Aorta (tissue), 5 donors: Measurements from ENCODE around the gene GRM4. TPM values are rescaled to one million over a fixed set of nuclear protein-coding genes. Genes with fewer than 3 reads are reported as not detected.

Experiments used
- ATAC-seq: fragments of 200-7000 bp; cut with Tn5 transposase; one replicate; pipeline ENCODE4 v1.9.1; 2022; ENCODE audit warnings: moderate library complexity; ENCODE audit not compliant: low FRiP score
- DNase-seq, 2 donors: peaks; one replicate each; pipeline ENCODE4 v3.0.0-alpha.2; 2020
- H3K27ac ChIP-seq, 2 donors: one replicate each; pipeline ENCODE4 v1.5.1; 2013; ENCODE audit warnings: low read length in 2 of 2, mild to moderate bottlenecking in 2 of 2, moderate library complexity in 2 of 2, control low read depth in 1 of 2, inconsistent platforms in 1 of 2, low read depth in 1 of 2
- H3K27me3 ChIP-seq, 2 donors: one replicate each; pipeline ENCODE4 v1.6.1; 2013; ENCODE audit warnings: control low read depth in 1 of 2, low read length in 1 of 2, mild to moderate bottlenecking in 1 of 2, moderate library complexity in 1 of 2; ENCODE audit not compliant: insufficient read depth in 2 of 2, control insufficient read depth in 1 of 2
- H3K36me3 ChIP-seq, 2 donors: one replicate each; pipeline ENCODE4 v1.6.1; 2013; ENCODE audit warnings: control low read depth in 1 of 2, low read length in 1 of 2, mild to moderate bottlenecking in 1 of 2; ENCODE audit not compliant: insufficient read depth in 2 of 2, control insufficient read depth in 1 of 2
- H3K4me1 ChIP-seq, 2 donors: one replicate each; pipeline ENCODE4 v1.6.1; 2013; ENCODE audit warnings: low read length in 2 of 2, control low read depth in 1 of 2, mild to moderate bottlenecking in 1 of 2, moderate library complexity in 1 of 2; ENCODE audit not compliant: insufficient read depth in 2 of 2, control insufficient read depth in 1 of 2
- H3K4me3 ChIP-seq, 2 donors: one replicate each; pipeline ENCODE4 v1.5.1; 2013; ENCODE audit warnings: low read length in 2 of 2, control low read depth in 1 of 2, mild to moderate bottlenecking in 1 of 2
- H3K9me3 ChIP-seq: one replicate; pipeline ENCODE4 v1.6.1; 2013; ENCODE audit warnings: mild to moderate bottlenecking, low read length; ENCODE audit not compliant: control insufficient read depth
- WGBS, 2 donors: extraction: QIAGEN DNeasy Blood & Tissue Kit; methylation state at CpG; one replicate each; pipeline ENCODE4 v1.1.7; 2013; 5-methylcytosine and 5-hydroxymethylcytosine counted together
- intact Hi-C, 2 donors: fragments of 100-400 bp; cut with DNase I; formaldehyde crosslinking; loops; one replicate each; pipeline versions ENCODE4 v1.14.2 to v1.15.0; 2022
- polyA plus RNA-seq, 2 donors: library from polyadenylated mRNA; stranded (reverse); fragments of 200-250 nt; gene quantifications; one replicate each; pipeline ENCODE4 v1.2.3, GENCODE V29; 2013
- total RNA-seq, 2 donors: library from RNA; stranded (reverse); fragmentation: NEBNext Ultra II Directional; extraction: Animal tissue kit (Norgen Biotek cat#: 25700); gene quantifications; one replicate each; pipeline ENCODE4 v1.2.1, GENCODE V29; 2021
- donor health status: healthy with polysubstance abuse.
- donor health status: Bipolar disorder and iron deficiency.
- donor health status: DM: no; HTN: no; CAD: no.
- donor health status: DM: no; HTN: no; CAD: no.
- donor health status: DM: yes; HTN: yes; CAD: no.

The GRM4 gene
- total and polyA plus RNA-seq, 4 donors = not detected

DNA sequence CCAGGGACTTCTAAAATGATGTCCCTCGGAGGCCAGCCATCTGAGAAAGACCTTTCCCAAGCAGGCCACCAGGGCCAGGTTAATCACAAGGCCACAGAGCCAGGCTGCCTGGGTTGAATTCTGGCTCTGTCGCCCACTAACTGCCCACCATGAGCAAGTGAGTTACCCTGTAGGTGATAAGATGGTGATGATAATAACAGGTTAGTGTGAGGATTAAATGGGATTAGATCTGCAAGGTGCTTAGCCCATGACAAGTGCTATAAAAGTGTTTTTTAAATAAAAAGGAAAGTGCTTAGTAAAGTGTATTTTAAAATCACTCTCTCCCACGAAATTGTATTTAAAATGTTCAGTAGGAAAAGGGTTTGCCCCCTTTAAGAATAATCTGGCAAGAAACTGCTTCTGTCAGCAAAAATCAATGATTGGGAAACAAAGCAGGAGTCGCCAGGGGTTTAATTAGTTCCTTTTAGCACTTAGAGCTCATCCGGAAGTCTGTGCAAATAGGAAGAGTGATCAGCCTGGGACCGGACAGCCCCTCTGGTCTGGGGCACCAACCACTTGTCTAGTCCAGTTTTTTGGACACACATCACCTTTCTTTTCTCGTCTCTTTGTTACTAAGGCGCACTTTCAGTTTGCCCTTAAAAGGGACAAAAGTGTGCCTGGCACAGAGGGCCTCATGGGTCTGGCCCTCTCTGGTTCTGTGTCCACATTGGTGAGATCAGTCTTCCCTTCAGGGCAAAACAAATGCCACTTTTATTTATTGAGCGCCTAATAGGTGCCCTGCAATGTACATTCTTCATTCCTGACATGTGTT lies 150.4 kb downstream of the GRM4 start:
- 49 to 59% methylated on average over 9 of the region's 9 CpGs for WGBS, 2 donors
- Histone ChIP-seq H3K4me3 (no peak overlapping the region), H3K27ac (no peak overlapping the region), H3K9me3 (peaks cover 2% of the 10 kb centered on the region), H3K4me1 (no peaks in the 10 kb centered on the region), H3K27me3 (peaks cover 0 to 3% of the 10 kb centered on the region in 2 donors), H3K36me3 (no peaks in the 10 kb centered on the region)
- no peak for DNase-seq
- ATAC-seq = no peak
- intact Hi-C loops = no loop called here

DNA sequence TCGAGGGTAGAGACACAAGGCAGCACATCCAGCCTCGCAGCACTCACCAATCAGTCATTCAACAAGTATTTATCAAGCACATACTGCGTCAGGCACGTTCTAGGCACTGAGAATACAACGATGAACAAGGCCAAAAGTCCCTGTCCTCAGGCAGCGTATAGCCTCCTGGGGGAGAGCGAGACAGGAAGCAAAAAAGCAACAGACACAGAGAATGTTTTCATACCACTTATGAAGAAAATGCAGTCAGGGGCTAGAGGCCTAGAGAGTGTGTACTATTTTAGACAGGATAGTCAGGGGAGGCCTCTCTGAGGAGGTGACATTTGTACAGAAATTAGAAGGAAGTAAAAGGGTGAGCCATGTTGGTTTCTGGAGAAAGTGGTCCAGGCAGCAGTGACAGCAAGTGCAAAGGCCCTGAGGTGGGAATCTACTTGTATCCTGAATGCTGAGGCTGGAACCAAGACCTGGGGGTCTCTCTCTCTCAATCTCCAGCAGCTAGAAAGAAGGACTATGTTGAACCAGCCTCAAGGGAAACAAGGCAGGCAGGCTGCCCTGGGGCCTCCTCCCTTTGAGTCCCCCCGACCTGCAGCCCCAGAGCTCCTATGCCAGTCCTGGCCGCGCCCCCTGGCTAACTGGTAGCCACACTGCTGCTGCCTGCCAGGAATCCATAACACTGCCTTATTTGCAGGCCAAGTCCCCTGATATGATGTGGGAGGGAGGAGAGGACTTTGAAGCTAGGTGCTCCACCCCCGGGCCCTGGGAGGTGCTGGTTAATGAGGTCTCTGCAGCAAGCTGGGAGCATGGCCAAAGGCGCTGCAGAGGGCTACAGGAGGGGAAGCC lies 151.2 kb downstream of the GRM4 start:
- Histone ChIP-seq H3K9me3 (peaks cover 2% of the 10 kb centered on the region), H3K27me3 (peaks cover 0 to 3% of the 10 kb centered on the region in 2 donors), H3K36me3 (no peaks in the 10 kb centered on the region), H3K4me1 (no peaks in the 10 kb centered on the region), H3K27ac (no peak overlapping the region), H3K4me3 (no peak overlapping the region)
- ATAC-seq = no peak
- peak in 1 of 2 donors; percentile 63 for DNase-seq
- 75 to 78% methylated on average over 12 of the region's 12 CpGs for WGBS, 2 donors
- intact Hi-C loops = no loop called here

DNA sequence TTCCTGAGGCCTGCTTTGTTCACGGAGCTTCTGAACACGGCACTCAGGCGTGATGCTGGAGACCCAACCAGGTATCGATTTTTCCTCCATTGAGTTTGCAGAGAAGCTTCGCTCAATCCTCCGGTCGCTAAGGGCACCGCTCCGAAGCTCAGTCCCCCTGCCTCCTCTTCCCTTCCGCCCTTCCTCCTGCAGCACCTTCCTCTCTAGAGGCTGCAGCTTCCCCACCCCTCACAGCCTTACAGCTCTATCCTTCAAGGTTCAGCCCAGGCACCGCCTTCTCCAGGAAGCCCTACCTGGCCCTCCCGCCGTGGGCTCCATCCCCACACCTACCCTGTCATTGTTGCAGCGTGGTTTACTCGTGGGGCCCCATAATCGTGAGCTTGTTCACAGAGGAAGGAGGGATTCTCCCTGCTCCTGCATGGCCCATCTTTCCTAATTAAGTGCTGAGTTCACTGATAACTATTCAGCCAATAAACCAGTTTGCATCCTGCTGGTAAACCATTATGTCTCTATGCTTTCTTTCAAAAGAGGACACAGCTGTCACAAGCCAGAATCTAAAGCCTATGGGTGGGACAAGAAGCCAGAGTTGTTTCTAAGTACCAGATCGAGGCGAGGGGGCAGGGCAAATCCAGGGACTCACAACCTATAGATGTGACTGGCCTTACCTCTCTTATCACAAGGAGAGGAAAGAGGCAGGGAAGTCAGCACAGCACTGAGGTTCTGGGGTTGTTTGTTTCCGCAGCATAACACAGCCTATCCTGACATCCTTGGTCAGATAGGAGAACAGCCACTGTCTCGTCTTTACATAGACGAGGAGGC lies 152.0 kb downstream of the GRM4 start:
- peaks cover 0 to 3% of the 10 kb centered on the region in 2 donors for H3K27me3 ChIP-seq
- H3K36me3 ChIP-seq = no peaks in the 10 kb centered on the region
- ATAC-seq = no peak
- no peak overlapping the region for H3K27ac ChIP-seq
- 63 to 66% methylated on average over 21 of the region's 21 CpGs for WGBS, 2 donors
- no peak overlapping the region for H3K4me3 ChIP-seq
- intact Hi-C loops = no loop called here
- H3K4me1 ChIP-seq = no peaks in the 10 kb centered on the region
- no peak for DNase-seq
- peaks cover 2% of the 10 kb centered on the region for H3K9me3 ChIP-seq

DNA sequence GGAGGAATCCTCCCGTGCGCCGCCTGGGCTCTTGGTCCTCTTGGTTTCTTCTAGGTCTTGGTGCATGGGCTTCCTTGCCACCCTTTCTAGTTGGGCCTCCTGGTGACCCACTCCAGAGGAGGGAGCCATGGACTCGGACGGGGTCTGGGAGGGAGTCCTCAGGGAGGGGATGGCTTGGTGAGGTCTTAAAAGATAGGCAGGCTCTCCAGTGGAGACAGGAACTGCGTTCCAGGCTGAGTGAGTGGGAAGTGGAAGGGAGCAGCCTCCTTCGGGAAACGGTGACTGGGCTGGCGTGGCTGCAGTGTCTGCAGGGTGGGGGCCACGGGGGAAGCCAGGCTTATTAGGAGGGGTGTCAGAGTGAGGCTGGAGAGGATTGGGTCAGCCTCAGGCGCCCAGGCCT lies 152.8 kb downstream of the GRM4 start:
- H3K9me3 ChIP-seq = peaks cover 2% of the 10 kb centered on the region
- WGBS, 2 donors = 43 to 46% methylated on average over 11 of the region's 11 CpGs
- DNase-seq (no peak), ATAC-seq (no peak)
- peaks cover 0 to 3% of the 10 kb centered on the region in 2 donors for H3K27me3 ChIP-seq
- H3K27ac ChIP-seq = no peak overlapping the region
- H3K36me3 ChIP-seq = no peaks in the 10 kb centered on the region
- H3K4me3 ChIP-seq = no peak overlapping the region
- H3K4me1 ChIP-seq = no peaks in the 10 kb centered on the region
- intact Hi-C loops = no loop called here

DNA sequence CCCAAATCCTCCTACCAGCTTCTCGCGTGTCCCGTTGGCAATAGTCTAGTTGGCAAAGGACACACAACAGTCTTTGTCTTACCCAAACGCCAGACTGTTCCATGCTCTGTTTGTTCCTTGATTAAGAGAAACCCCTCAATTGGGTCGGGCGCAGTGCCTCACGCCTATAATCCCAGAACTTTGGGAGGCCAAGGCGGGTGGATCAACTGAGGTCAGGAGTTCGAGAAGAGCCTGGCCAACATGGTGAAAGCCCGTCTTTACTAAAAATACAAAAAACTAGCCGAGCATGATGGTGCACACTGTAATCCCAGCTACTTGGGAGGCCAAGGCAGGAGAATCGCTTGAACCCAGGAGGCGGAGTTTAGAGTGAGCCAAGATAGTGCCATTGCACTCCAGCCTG lies 153.7 kb downstream of the GRM4 start:
- Histone ChIP-seq H3K9me3 (peaks cover 2% of the 10 kb centered on the region), H3K27me3 (peaks cover 0 to 3% of the 10 kb centered on the region in 2 donors), H3K4me1 (no peaks in the 10 kb centered on the region), H3K4me3 (no peak overlapping the region), H3K36me3 (no peaks in the 10 kb centered on the region), H3K27ac (no peak overlapping the region)
- 90 to 92% methylated on average over 13 of the region's 13 CpGs for WGBS, 2 donors
- intact Hi-C loops = no loop called here
- no peak for DNase-seq
- ATAC-seq = no peak

DNA sequence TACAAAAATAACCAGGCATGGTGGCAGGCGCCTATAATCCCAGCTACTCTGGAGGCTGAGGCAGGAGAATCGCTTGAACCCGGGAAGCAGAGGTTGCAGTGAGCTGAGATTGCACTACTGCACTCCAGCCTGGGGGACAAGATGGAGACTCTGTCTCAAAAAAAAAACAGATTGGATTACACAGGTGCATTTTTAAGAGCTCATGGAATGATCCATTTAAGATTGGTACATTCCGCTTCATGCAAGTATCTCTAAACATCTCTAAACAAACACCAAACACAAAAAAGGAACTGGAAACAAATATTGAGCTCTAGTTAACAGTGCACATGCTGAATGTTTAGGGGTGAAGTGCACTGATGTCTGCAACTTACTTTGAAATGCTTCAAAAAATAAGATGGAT lies 154.3 kb downstream of the GRM4 start:
- WGBS, 2 donors = 92 to 93% methylated on average over 4 of the region's 4 CpGs
- ATAC-seq (no peak), DNase-seq (no peak)
- Histone ChIP-seq H3K36me3 (no peaks in the 10 kb centered on the region), H3K27ac (no peak overlapping the region), H3K27me3 (peaks cover 0 to 3% of the 10 kb centered on the region in 2 donors), H3K4me3 (no peak overlapping the region), H3K9me3 (peaks cover 2% of the 10 kb centered on the region), H3K4me1 (no peaks in the 10 kb centered on the region)
- intact Hi-C loops = no loop called here

DNA sequence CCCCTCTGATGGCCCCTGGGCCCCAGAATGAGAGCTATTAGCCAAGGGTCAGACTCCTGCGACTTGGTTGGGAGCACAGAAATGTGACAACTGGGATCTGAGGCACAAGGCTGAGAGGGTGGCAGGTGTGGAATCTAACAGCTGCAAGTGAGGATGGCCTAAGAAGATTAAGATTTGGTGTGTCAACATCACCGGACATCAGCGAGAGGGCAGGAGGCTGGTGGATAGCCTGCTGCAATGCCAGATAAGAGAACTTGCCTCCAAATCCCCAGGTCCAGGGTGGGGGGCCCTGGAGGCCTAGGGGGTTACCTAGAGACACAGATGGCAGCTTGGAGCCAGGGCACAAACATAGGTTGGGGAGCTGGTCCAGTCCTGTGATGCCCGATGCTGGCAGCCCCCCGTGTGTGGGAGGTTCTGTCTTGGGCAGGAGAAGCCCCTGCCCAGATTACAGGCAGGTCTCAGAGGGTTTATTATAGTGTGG lies 155.8 kb downstream of the GRM4 start:
- DNase-seq (no peak), ATAC-seq (no peak)
- Histone ChIP-seq H3K36me3 (no peaks in the 10 kb centered on the region), H3K4me3 (no peak overlapping the region), H3K27ac (no peak overlapping the region), H3K27me3 (peaks cover 0 to 3% of the 10 kb centered on the region in 2 donors), H3K9me3 (peaks cover 2% of the 10 kb centered on the region), H3K4me1 (no peaks in the 10 kb centered on the region)
- 35 to 46% methylated on average over 5 of the region's 5 CpGs for WGBS, 2 donors
- intact Hi-C loops = no loop called here

DNA sequence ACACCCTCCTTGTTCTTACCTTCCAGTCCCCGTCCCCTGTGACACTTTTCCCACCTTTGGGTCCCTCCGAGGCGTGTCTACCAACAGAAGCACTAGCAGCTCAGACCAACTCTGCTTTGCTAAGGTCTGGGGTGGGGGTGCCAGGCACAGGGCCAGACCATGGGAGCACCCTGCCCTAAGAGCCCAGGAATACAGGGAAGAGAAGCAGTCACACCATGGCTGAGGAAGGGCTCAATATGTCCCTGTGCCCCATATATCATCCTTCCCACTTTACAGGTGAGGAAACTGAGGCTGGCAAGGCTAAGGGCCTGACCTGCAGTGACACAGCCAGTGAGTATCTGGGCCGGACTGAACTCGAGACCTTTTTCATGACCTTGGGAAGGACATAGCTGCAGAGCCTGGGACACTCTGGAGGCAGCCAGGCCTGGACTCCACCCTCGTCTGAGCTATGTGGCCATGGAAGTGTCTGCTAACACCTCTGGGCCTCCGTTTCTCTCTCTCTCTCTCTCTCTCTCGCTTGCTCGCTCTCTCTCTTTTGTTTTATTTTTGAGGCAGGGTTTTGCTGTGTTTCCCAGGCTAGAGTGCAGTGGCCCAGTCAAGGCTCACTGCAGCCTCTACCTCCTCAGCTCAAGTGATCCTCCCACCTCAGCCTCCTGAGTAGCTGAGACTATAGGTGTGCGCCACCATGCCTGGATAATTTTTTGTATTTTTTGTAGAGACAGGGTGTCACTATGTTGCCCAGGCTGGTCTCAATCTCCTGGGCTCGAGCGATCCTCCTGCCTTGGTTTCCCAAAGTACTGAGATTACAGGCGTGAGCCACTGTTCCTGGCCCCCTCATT lies 156.7 kb downstream of the GRM4 start:
- WGBS, 2 donors = 79 to 80% methylated on average over 13 of the region's 13 CpGs
- H3K9me3 ChIP-seq = peaks cover under 1% of the 10 kb centered on the region
- no peaks in the 10 kb centered on the region for H3K4me1 ChIP-seq
- no peak overlapping the region for H3K27ac ChIP-seq
- H3K4me3 ChIP-seq = no peak overlapping the region
- intact Hi-C loops = no loop called here
- no peaks in the 10 kb centered on the region for H3K36me3 ChIP-seq
- DNase-seq (no peak), ATAC-seq (no peak)
- H3K27me3 ChIP-seq = peaks cover 0 to 2% of the 10 kb centered on the region in 2 donors
